GM23338 (cell line): ENCODE measurements around the gene CYP26C1. TPM values are rescaled to one million over a fixed set of nuclear protein-coding genes. Genes with fewer than 3 reads are reported as not detected.

ENCODE experiments used
- ATAC-seq: fragments of 200-7000 bp; cut with Tn5 transposase; 3 replicates; pipeline ENCODE4 v1.9.1; 2020
- DNase-seq: peaks from one replicate; pipeline ENCODE4 v3.0.0-alpha.2; 2015; ENCODE audit warnings: low spot score
- H2AFZ ChIP-seq: fragments of 200-600 bp; sonication (generic); 2 replicates; pipeline ENCODE4 v1.8.0; 2016; ENCODE audit warnings: antibody characterized with exemption, mild to moderate bottlenecking, moderate library complexity
- H3F3A ChIP-seq: fragments of 200-600 bp; sonication (generic); replicated peaks from 2 replicates; pipeline ENCODE4 v1.8.0; 2017; ENCODE audit warnings: antibody characterized with exemption, mixed run types, low read depth
- H3K27ac ChIP-seq: fragments of 200-600 bp; sonication (generic); 2 replicates; pipeline ENCODE4 v1.6.1; 2016; ENCODE audit warnings: low read depth
- H3K27me3 ChIP-seq: fragments of 200-600 bp; sonication (generic); 2 replicates; pipeline ENCODE4 v1.8.0; 2016; ENCODE audit warnings: mild to moderate bottlenecking, mixed run types, moderate library complexity; ENCODE audit not compliant: insufficient read depth
- H3K36me3 ChIP-seq: fragments of 200-600 bp; sonication (generic); 2 replicates; pipeline ENCODE4 v1.8.0; 2016; ENCODE audit warnings: mild to moderate bottlenecking; ENCODE audit not compliant: insufficient read depth
- H3K4me1 ChIP-seq: fragments of 200-600 bp; sonication (generic); 2 replicates; pipeline ENCODE4 v1.8.0; 2016; ENCODE audit warnings: mild to moderate bottlenecking, moderate library complexity; ENCODE audit not compliant: insufficient read depth
- H3K4me2 ChIP-seq: fragments of 200-600 bp; sonication (generic); 2 replicates; pipeline ENCODE4 v1.7.1; 2017; ENCODE audit warnings: mixed run types
- H3K4me3 ChIP-seq: fragments of 200-600 bp; sonication (generic); 2 replicates; pipeline ENCODE4 v1.6.1; 2016; ENCODE audit warnings: mixed run types
- H3K79me2 ChIP-seq: fragments of 200-600 bp; sonication (generic); replicated peaks from 2 replicates; pipeline ENCODE4 v1.8.0; 2017; ENCODE audit warnings: mild to moderate bottlenecking; ENCODE audit not compliant: insufficient read depth
- H3K9me2 ChIP-seq: fragments of 200-600 bp; sonication (generic); 2 replicates; pipeline ENCODE4 v1.8.0; 2017; ENCODE audit not compliant: insufficient read depth
- H4K20me1 ChIP-seq: fragments of 200-600 bp; sonication (generic); replicated peaks from 2 replicates; pipeline ENCODE4 v1.8.0; 2017; ENCODE audit warnings: mild to moderate bottlenecking; ENCODE audit not compliant: insufficient read depth
- H3K27ac Mint-ChIP-seq: 2 replicates; pipeline ENCODE4 v1.8.0; 2020; ENCODE audit warnings: inconsistent platforms, mild to moderate bottlenecking, moderate library complexity, mixed read lengths
- H3K27me3 Mint-ChIP-seq: 3 replicates; pipeline ENCODE4 v1.8.0; 2022; ENCODE audit warnings: low read depth, mild to moderate bottlenecking, moderate library complexity, mixed read lengths, inconsistent platforms; ENCODE audit not compliant: insufficient read depth, poor library complexity
- H3K36me3 Mint-ChIP-seq: 3 replicates; pipeline ENCODE4 v1.8.0; 2021; ENCODE audit warnings: low read depth, mild to moderate bottlenecking, inconsistent platforms, moderate library complexity, mixed read lengths
- H3K4me1 Mint-ChIP-seq: 3 replicates; pipeline ENCODE4 v1.8.0; 2020; ENCODE audit warnings: mild to moderate bottlenecking, inconsistent platforms, mixed read lengths
- H3K4me3 Mint-ChIP-seq: 3 replicates; pipeline ENCODE4 v1.8.0; 2021; ENCODE audit warnings: moderate library complexity, mild to moderate bottlenecking, inconsistent platforms, mixed read lengths
- H3K9me3 Mint-ChIP-seq: 3 replicates; pipeline ENCODE4 v1.8.0; 2020; ENCODE audit warnings: moderate library complexity, mild to moderate bottlenecking, inconsistent platforms, mixed read lengths
- EZH2 ChIP-seq: fragments of 200-600 bp; sonication (generic); IDR thresholded peaks from one replicate; pipeline ENCODE4 v1.8.0; 2017; ENCODE audit warnings: antibody characterized with exemption, mild to moderate bottlenecking, low read depth; ENCODE audit not compliant: unreplicated experiment
- REST ChIP-seq: IDR thresholded peaks from one replicate; pipeline ENCODE4 v1.6.1; 2018; ENCODE audit warnings: antibody characterized with exemption; ENCODE audit not compliant: unreplicated experiment
- ZNF462 ChIP-seq: fragments of 250-450 bp; sonication (Bioruptor Pico); IDR thresholded peaks from 2 replicates; pipeline ENCODE4 v1.5.0; 2020; ENCODE audit warnings: mild to moderate bottlenecking, moderate library complexity
- polyA plus RNA-seq: library from polyadenylated mRNA; unstranded; fragments of >200 nt; fragmentation: Nextera tagmentation; extraction: Ambion mirVana; gene quantifications from 2 replicates; pipeline ENCODE4 v1.2.1, GENCODE V29; 2016
- total RNA-seq: library from RNA; depleted of rRNA; stranded (reverse); fragments of >200 nt; shearing (Covaris generic); gene quantifications from 2 replicates; pipeline ENCODE4 v1.2.3, GENCODE V29; 2014

CYP26C1 gene
- total and polyA plus RNA-seq, 2 experiments from 2014 or later: 0.24 TPM; not detected in 1

- Mint-ChIP-seq H3K4me3 (peak overlapping the region; percentile 78), H3K9me3 (peaks cover 4% of the 10 kb centered on the region; the same call in 2 of the 3 replicates), H3K36me3 (no peaks in the 10 kb centered on the region), H3K4me1 (peaks cover 36% of the 10 kb centered on the region), H3K27me3 (peaks cover 71% of the 10 kb centered on the region), H3K27ac (no peak overlapping the region)
- H2AFZ ChIP-seq: peak overlapping the region; percentile 93
- H3K27ac ChIP-seq: no peak overlapping the region
- H3K4me2 ChIP-seq: peak overlapping the region; percentile 88
- peaks cover 6% of the 10 kb centered on the region; the same call in 1 of the 2 replicates for H3F3A ChIP-seq
- peaks cover 53% of the 10 kb centered on the region for H3K4me1 ChIP-seq
- H3K9me2 ChIP-seq: no peaks in the 10 kb centered on the region
- no peaks in the 10 kb centered on the region for H3K79me2 ChIP-seq
- TF ChIP-seq REST (no peak), ZNF462 (CRISPR knock-in tag) (no peak), EZH2 (peak; percentile 91)
- H4K20me1 ChIP-seq: peaks cover 7% of the 10 kb centered on the region; the same call in 1 of the 2 replicates
- DNase-seq (peak; percentile 44), ATAC-seq (peak; percentile 0; the same call in 1 of the 3 replicates)
- peaks cover 94% of the 10 kb centered on the region for H3K27me3 ChIP-seq
- peak overlapping the region; percentile 70 for H3K4me3 ChIP-seq
- no peaks in the 10 kb centered on the region for H3K36me3 ChIP-seq
Measured at GRCh38 chr10:93075369-93076221, 15.0 kb downstream of the CYP26C1 start.
